Cardiac muscle cell (in vitro differentiated cells and primary cell): Measurements from ENCODE around the gene DR1. TPM values are rescaled to one million over a fixed set of nuclear protein-coding genes. Genes with fewer than 3 reads are reported as not detected.
A peak's percentile ranks its signal among the peaks of the same experiment; 100 is the strongest.
"Not testable (repeated sequence)": the region's sequence is repeated elsewhere in the genome, so short reads cannot be mapped to it uniquely, and the experiment has no call there.

Experiments
- DNase-seq, 2 donors: peaks; one replicate each; pipeline versions ENCODE4 v3.0.0 to v3.0.0-alpha.2; 2010 to 2017; ENCODE audit warnings: low read depth in 1 of 2, low spot score in 1 of 2
- H3K27ac ChIP-seq: fragments of 200-600 bp; sonication (generic); 2 replicates; pipeline ENCODE4 v1.5.1; 2016
- H3K27me3 ChIP-seq: fragments of 200-600 bp; sonication (generic); 2 replicates; pipeline ENCODE4 v1.6.0; 2016; ENCODE audit warnings: control low read depth
- H3K36me3 ChIP-seq: fragments of 200-600 bp; sonication (generic); 2 replicates; pipeline ENCODE4 v1.5.1; 2016; ENCODE audit warnings: control low read depth
- H3K4me1 ChIP-seq: fragments of 200-600 bp; sonication (generic); 2 replicates; pipeline ENCODE4 v1.8.1; 2017; ENCODE audit warnings: low read depth, mild to moderate bottlenecking, mixed run types
- H3K4me3 ChIP-seq: fragments of 200-600 bp; sonication (generic); 2 replicates; pipeline ENCODE4 v1.5.1; 2016; ENCODE audit warnings: mild to moderate bottlenecking
- H3K9me3 ChIP-seq: fragments of 200-600 bp; sonication (generic); 2 replicates; pipeline ENCODE4 v1.5.1; 2017; ENCODE audit warnings: low read depth, mild to moderate bottlenecking, control low read depth
- polyA plus RNA-seq: library from polyadenylated mRNA; unstranded; fragments of >200 nt; fragmentation: Nextera tagmentation; extraction: Ambion mirVana; gene quantifications from 2 replicates; pipeline ENCODE4 v1.2.1, GENCODE V29; 2016
- total RNA-seq: library from RNA; depleted of rRNA; stranded (reverse); fragments of >200 nt; gene quantifications from 2 replicates; pipeline ENCODE4 v1.2.3, GENCODE V29; 2016
- TF ChIP-seq, protein P1 (sequence below): IDR thresholded peaks from 2 replicates; pipeline ENCODE4 v1.5.1; 2012; ENCODE audit warnings: low read depth, mild to moderate bottlenecking, low read length

Gene DR1
- total and polyA plus RNA-seq, 2 experiments from 2014 or later, result 16.1 to 21.8 TPM

DNA sequence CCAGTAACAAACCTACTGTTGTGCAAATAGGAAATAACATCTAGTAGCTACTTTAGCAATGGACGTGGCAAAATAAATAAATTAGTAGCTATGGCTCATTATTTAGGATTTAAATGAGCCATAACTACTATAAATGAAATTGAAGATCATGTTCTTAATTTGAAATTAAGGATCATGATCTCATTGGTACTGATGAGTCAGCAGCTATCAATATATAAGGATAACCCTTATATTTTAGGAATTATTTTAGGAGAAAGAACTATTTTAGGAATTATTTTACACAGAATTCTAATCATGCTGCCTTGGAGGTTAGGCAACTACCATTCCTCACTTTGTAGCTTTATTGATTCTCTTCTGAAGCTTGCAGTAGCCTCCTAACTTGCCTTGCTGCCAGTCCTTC, 24.0 kb downstream of the DR1 start:
- Histone ChIP-seq H3K4me1 (no peaks in the 10 kb centered on the region), H3K27me3 (no peaks in the 10 kb centered on the region), H3K9me3 (no peaks in the 10 kb centered on the region), H3K36me3 (peaks cover 7% of the 10 kb centered on the region), H3K4me3 (no peak overlapping the region), H3K27ac (no peak overlapping the region)
- TF ChIP-seq, protein P1, sequence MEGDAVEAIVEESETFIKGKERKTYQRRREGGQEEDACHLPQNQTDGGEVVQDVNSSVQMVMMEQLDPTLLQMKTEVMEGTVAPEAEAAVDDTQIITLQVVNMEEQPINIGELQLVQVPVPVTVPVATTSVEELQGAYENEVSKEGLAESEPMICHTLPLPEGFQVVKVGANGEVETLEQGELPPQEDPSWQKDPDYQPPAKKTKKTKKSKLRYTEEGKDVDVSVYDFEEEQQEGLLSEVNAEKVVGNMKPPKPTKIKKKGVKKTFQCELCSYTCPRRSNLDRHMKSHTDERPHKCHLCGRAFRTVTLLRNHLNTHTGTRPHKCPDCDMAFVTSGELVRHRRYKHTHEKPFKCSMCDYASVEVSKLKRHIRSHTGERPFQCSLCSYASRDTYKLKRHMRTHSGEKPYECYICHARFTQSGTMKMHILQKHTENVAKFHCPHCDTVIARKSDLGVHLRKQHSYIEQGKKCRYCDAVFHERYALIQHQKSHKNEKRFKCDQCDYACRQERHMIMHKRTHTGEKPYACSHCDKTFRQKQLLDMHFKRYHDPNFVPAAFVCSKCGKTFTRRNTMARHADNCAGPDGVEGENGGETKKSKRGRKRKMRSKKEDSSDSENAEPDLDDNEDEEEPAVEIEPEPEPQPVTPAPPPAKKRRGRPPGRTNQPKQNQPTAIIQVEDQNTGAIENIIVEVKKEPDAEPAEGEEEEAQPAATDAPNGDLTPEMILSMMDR, result no peak
- no peak for DNase-seq

- no peaks in the 10 kb centered on the region for H3K36me3 ChIP-seq
- no peaks in the 10 kb centered on the region for H3K4me1 ChIP-seq
- DNase-seq, result no peak
- no peaks in the 10 kb centered on the region for H3K9me3 ChIP-seq
- no peak overlapping the region for H3K4me3 ChIP-seq
- no peak overlapping the region for H3K27ac ChIP-seq
- TF ChIP-seq, protein P1, result no peak
- H3K27me3 ChIP-seq, result no peaks in the 10 kb centered on the region
Measured at GRCh38 chr1:93374334-93375106, 28.8 kb downstream of the DR1 start.

- H3K4me1 ChIP-seq, result no peaks in the 10 kb centered on the region
- H3K27me3 ChIP-seq, result no peaks in the 10 kb centered on the region
Measured at GRCh38 chr1:93384656-93385055, 38.9 kb downstream of the DR1 start.

DNA sequence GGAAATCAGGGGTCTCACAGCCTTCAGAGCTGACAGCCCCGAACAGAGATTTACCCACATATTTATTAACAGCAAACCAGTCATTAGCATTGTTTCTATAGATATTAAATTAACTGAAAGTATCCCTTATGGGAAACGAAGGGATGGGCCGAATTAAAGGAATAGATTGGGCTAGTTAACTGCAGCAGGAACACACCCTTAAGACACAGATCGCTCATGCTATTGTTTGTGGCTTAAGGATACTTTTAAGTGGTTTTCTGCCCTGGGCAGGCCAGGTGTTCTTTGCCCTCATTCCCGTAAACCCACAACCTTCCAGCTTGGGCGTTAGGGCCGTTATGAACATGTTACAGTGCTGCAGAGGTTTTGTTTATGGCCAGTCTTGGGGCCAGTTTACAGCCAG, 40.6 kb downstream of the DR1 start:
- H3K4me1 ChIP-seq, DNase-seq, H3K27ac ChIP-seq, H3K4me3 ChIP-seq, H3K9me3 ChIP-seq, H3K27me3 ChIP-seq, H3K36me3 ChIP-seq: not testable (repeated sequence)

More at GRCh38 chr1:93384656-93385055, 38.9 kb downstream of the DR1 start:
- Histone ChIP-seq H3K36me3 (no peaks in the 10 kb centered on the region), H3K4me3 (no peak overlapping the region), H3K9me3 (no peaks in the 10 kb centered on the region), H3K27ac (no peak overlapping the region)
- TF ChIP-seq, protein P1, result no peak
- DNase-seq, result no peak

- TF ChIP-seq, protein P1, result no peak
- Histone ChIP-seq H3K4me3 (no peak overlapping the region), H3K4me1 (no peaks in the 10 kb centered on the region), H3K27me3 (no peaks in the 10 kb centered on the region), H3K9me3 (no peaks in the 10 kb centered on the region), H3K27ac (no peak overlapping the region), H3K36me3 (no peaks in the 10 kb centered on the region)
- DNase-seq, result peak in 1 of 2 donors; percentile 11
Measured at GRCh38 chr1:93394514-93394913, 48.8 kb downstream of the DR1 start.

- TF ChIP-seq, protein P1, result no peak
- no peaks in the 10 kb centered on the region for H3K27me3 ChIP-seq
- H3K4me1 ChIP-seq, result no peaks in the 10 kb centered on the region
- no peak overlapping the region for H3K27ac ChIP-seq
- H3K9me3 ChIP-seq, result no peaks in the 10 kb centered on the region
- H3K36me3 ChIP-seq, result no peaks in the 10 kb centered on the region
- peak in 1 of 2 donors; percentile 30 for DNase-seq
- no peak overlapping the region for H3K4me3 ChIP-seq
Measured at GRCh38 chr1:93395195-93395594, 49.5 kb downstream of the DR1 start.
